GM12874 (cell line): ENCODE results near the gene FBH1.

ENCODE experiments used
- CTCF ChIP-seq: IDR thresholded peaks from 2 replicates; pipeline ENCODE4 v1.5.1; 2011; ENCODE audit warnings: low read depth, mild to moderate bottlenecking, control low read depth, low read length, moderate library complexity; ENCODE audit not compliant: insufficient read depth

The FBH1 gene

GRCh38 chr10:5929442-5929841 lies 39.4 kb downstream of the FBH1 start:
- TF ChIP-seq CTCF: no peak

GRCh38 chr10:5930272-5930671 lies 40.2 kb downstream of the FBH1 start:
- no peak for TF ChIP-seq CTCF

GRCh38 chr10:5932345-5932744 lies 42.3 kb downstream of the FBH1 start:
- no peak for TF ChIP-seq CTCF

- no peak for TF ChIP-seq CTCF
These were observed 44.0 kb downstream of the FBH1 start for GRCh38 chr10:5933909-5934546.

- no peak for TF ChIP-seq CTCF
These were observed 45.6 kb downstream of the FBH1 start for GRCh38 chr10:5935628-5936027.

- TF ChIP-seq CTCF: no peak
These were observed 47.0 kb downstream of the FBH1 start for GRCh38 chr10:5937016-5937415.

- TF ChIP-seq CTCF: no peak
These were observed 48.2 kb downstream of the FBH1 start for GRCh38 chr10:5938291-5938690.

- no peak for TF ChIP-seq CTCF
These were observed 50.8 kb downstream of the FBH1 start for GRCh38 chr10:5940807-5941218.
